Thyroid gland (tissue), 4 donors: Measurements from ENCODE around the gene PRLR.

Experiments used
- CTCF ChIP-seq, 6 experiments: fragments of 200-600 bp in 3 of 6; fragments of 450-650 bp in 3 of 6; sonication (generic) in 3 of 6; IDR thresholded peaks; one replicate each; pipeline ENCODE4 v1.5.1; 2016 to 2019; ENCODE audit warnings: antibody characterized with exemption in 6 of 6, mild to moderate bottlenecking in 2 of 6, inconsistent platforms in 1 of 6, moderate library complexity in 1 of 6
- POLR2A ChIP-seq, 2 donors: fragments of 450-650 bp; IDR thresholded peaks; one replicate each; pipeline ENCODE4 v1.6.1; 2017; ENCODE audit warnings: antibody characterized with exemption in 2 of 2, mild to moderate bottlenecking in 2 of 2, moderate library complexity in 1 of 2

DNA sequence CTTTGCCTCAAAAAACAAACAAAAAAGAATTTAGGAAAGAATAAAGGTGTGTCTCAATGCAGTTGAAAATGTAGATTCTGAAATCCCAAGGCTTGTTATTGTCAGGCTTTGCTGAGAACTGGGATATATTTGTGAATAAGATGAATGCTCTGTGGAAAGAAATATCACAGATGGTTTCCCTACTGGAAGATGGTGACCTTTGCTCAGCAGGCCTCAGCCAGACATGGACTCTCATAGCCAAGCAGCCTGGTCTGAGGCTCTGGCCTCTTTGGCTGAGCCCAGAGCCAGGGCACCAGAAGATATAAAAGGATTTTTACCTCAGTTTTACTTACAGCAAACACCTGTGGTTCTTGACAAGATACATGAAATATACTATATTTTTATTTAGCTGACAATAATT lies 219.6 kb downstream of the PRLR start:
- no peak for TF ChIP-seq CTCF (IDR thresholded peaks at IDR 0.05)
- TF ChIP-seq POLR2A (IDR thresholded peaks at IDR 0.05), result no peak
